Body of pancreas (tissue), 4 donors: ENCODE data around the gene UBALD1.

Experiments used
- CTCF ChIP-seq, 7 experiments: fragments of 450-650 bp in 4 of 7; fragments of 200-600 bp in 3 of 7; sonication (generic) in 3 of 7; IDR thresholded peaks; one replicate each; pipeline ENCODE4 v1.5.1; 2016 to 2019; ENCODE audit warnings: antibody characterized with exemption in 7 of 7
- POLR2A ChIP-seq, 3 donors: fragments of 450-650 bp; IDR thresholded peaks; one replicate each; pipeline ENCODE4 v1.6.1; 2016; ENCODE audit warnings: antibody characterized with exemption in 3 of 3, mild to moderate bottlenecking in 2 of 3

GRCh38 chr16:4604401-4604800 is 10.3 kb downstream of the UBALD1 start:
- TF ChIP-seq CTCF (IDR thresholded peaks at IDR 0.05) = no peak
- TF ChIP-seq POLR2A (IDR thresholded peaks at IDR 0.05) = no peak
